Skeletal muscle tissue (tissue), 4 donors: ENCODE data around the gene LHFPL2. TPM values are rescaled to one million over a fixed set of nuclear protein-coding genes. Genes with fewer than 3 reads are reported as not detected.
"Not testable (repeated sequence)": the region's sequence is repeated elsewhere in the genome, so short reads cannot be mapped to it uniquely, and the experiment has no call there.

Source experiments
- H3K27ac ChIP-seq: one replicate; pipeline ENCODE4 v1.7.0; 2013; ENCODE audit warnings: mild to moderate bottlenecking, low read depth, low read length, inconsistent platforms
- H3K27me3 ChIP-seq, 3 donors: one replicate each; pipeline ENCODE4 v1.7.0; 2013; ENCODE audit warnings: low read length in 3 of 3; ENCODE audit not compliant: control insufficient read depth in 3 of 3, insufficient read depth in 3 of 3
- H3K36me3 ChIP-seq, 3 donors: one replicate each; pipeline ENCODE4 v1.7.0; 2013; ENCODE audit warnings: low read length in 3 of 3; ENCODE audit not compliant: control insufficient read depth in 3 of 3, insufficient read depth in 3 of 3
- H3K4me1 ChIP-seq, 3 donors: one replicate each; pipeline ENCODE4 v1.7.0; 2013; ENCODE audit warnings: low read length in 3 of 3, mild to moderate bottlenecking in 3 of 3; ENCODE audit not compliant: control insufficient read depth in 3 of 3, insufficient read depth in 3 of 3
- H3K4me3 ChIP-seq, 3 donors: one replicate each; pipeline ENCODE4 v1.7.0; 2013; ENCODE audit warnings: low read length in 3 of 3
- H3K9ac ChIP-seq, 3 donors: one replicate each; pipeline ENCODE4 v1.7.0; 2013; ENCODE audit warnings: low read length in 3 of 3, mild to moderate bottlenecking in 3 of 3, moderate library complexity in 2 of 3, low read depth in 1 of 3
- H3K9me3 ChIP-seq, 3 donors: one replicate each; pipeline ENCODE4 v1.7.0; 2013; ENCODE audit warnings: low read length in 3 of 3; ENCODE audit not compliant: control insufficient read depth in 3 of 3
- total RNA-seq: library from RNA; depleted of rRNA; stranded (reverse); fragments of >200 nt; gene quantifications from one replicate; pipeline ENCODE4 v1.2.3, GENCODE V29; 2014
- donor health status: Osteomylitis.

LHFPL2 gene
- total RNA-seq, 1 donor from 2014 or later = 54.8 TPM

DNA sequence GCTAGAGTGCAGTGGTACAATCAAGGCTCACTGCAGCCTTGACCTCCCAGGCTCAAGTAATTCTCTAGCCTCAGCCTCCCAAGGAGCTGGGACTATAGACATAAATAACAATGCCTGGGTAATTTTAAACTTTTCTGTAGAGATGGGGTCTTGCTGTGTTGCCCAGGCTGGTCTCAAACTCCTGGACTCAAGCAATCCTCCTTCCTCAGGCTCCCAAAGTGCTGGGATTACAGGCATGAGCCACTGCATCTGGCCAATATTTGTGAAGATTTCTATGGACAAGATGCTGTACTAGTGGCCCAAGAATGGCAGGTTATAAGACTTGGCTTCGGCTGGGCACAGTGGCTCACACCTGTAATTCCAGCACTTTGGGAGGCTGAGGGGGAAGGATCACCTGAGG lies 18.4 kb upstream of the LHFPL2 start:
- H3K4me3 ChIP-seq, H3K27ac ChIP-seq, H3K27me3 ChIP-seq, H3K9ac ChIP-seq, H3K9me3 ChIP-seq, H3K36me3 ChIP-seq, H3K4me1 ChIP-seq: not testable (repeated sequence)

DNA sequence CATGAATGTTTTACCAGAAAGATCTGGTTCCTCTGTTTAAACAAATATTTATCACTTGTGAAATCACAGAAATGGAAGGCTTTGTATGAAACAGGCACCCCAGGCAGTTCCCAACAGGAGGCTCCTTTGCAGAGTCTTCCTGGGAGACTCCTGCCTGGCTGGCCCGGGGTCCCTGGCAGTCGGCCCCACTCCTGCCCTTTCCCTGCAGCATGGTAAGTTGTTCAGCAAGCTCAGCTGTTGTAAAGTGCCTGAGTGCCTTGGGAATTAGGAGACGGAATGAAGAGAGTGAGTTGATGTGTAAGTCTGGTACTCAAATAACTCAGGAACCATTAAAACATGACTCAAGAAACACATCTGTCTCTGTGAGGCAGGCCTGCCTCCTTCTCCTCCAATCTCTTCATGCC lies 17.5 kb upstream of the LHFPL2 start:
- Histone ChIP-seq H3K36me3 (no peaks in the 10 kb centered on the region), H3K9me3 (no peaks in the 10 kb centered on the region), H3K27me3 (no peaks in the 10 kb centered on the region), H3K4me1 (no peaks in the 10 kb centered on the region), H3K9ac (no peak overlapping the region), H3K27ac (no peak overlapping the region), H3K4me3 (no peak overlapping the region)

DNA sequence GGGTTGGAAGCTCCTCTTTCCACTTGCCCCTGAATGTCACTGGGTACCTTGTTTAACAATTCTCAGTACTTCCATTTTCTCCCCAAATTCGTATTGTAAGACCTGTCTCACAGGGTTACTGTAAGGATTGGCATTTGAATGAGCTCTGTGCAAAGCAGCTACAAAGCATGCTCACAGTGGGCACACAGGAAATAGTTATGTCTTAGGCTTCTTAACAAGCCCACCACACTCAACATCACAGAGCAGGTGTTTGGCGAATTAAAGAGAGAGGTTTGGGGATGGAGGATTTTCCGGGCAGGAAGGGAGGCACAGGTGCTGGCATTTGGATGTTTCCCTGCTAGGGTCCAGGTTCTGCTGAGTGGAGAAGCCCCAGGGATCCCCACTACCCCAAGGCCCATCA lies 17.0 kb upstream of the LHFPL2 start:
- Histone ChIP-seq H3K9me3 (no peaks in the 10 kb centered on the region), H3K4me3 (no peak overlapping the region), H3K27ac (no peak overlapping the region), H3K9ac (no peak overlapping the region), H3K4me1 (no peaks in the 10 kb centered on the region), H3K27me3 (no peaks in the 10 kb centered on the region), H3K36me3 (no peaks in the 10 kb centered on the region)

DNA sequence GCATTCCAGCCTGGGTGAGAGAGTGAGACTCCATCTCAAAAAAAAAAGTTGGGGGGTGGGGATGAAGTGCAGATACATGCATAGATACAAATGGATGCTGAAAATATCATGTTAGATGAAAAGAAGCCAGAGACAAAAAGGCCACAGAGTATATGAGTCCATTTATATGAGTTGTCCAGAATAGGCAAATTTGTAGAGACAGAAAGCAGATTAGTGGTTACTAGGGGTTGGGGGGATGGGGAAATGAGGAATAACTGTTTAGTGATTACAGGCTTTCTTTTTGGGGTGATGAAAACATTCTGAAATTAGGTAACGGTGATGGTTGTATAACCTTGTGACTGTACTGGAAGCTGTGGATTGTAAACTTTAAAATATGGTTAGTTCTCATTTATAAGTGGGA lies 13.8 kb upstream of the LHFPL2 start:
- H3K4me1 ChIP-seq = peaks cover 0 to 4% (median 0%) of the 10 kb centered on the region in 3 donors
- H3K9me3 ChIP-seq = no peaks in the 10 kb centered on the region
- H3K4me3 ChIP-seq = no peak overlapping the region
- no peak overlapping the region for H3K9ac ChIP-seq
- H3K27ac ChIP-seq = no peak overlapping the region
- H3K36me3 ChIP-seq = no peaks in the 10 kb centered on the region
- no peaks in the 10 kb centered on the region for H3K27me3 ChIP-seq

DNA sequence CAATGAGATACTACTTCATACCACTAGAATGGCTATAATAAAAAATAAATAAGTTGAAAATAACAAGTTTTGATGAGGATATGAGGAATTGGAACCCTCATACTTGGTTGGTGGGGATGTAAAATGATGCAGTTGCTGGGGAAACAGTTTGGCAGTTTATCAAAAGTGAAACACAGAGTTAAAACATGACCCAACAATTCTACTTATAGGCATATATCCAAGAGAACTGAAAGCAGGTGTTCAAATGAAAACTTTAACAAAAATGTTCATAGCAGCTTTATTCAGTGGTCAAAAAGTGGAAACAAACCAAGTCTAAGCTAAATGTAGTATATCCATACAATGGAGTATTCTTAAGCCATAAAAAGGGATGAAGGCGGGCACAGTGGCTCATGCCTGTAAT lies 13.1 kb upstream of the LHFPL2 start:
- Histone ChIP-seq H3K4me1 (peaks cover 0 to 4% (median 0%) of the 10 kb centered on the region in 3 donors), H3K9me3 (no peaks in the 10 kb centered on the region), H3K9ac (no peak overlapping the region), H3K4me3 (no peak overlapping the region), H3K36me3 (no peaks in the 10 kb centered on the region), H3K27me3 (no peaks in the 10 kb centered on the region), H3K27ac (no peak overlapping the region)

DNA sequence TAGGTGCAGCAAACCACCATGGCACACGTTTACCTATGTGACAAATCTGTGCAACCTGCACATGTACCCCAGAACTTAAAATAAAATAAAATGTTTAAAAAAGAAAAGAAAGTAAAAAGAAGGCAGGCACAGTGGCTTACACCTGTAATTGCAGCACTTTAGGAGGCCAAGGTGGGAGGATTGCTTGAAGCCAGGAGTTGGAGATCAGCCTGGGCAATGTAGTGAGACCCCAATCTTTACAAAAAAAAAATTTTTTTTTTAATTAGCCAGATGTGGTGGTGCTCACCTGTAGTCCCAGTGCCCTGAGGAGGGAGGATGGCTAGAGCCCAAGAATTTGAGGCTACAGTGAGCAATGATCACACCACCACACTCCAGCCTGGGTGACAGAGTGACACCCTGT lies 12.5 kb upstream of the LHFPL2 start:
- Histone ChIP-seq H3K4me1 (peaks cover 0 to 4% (median 0%) of the 10 kb centered on the region in 3 donors), H3K27ac (no peak overlapping the region), H3K4me3 (no peak overlapping the region), H3K27me3 (no peaks in the 10 kb centered on the region), H3K9me3 (no peaks in the 10 kb centered on the region), H3K36me3 (no peaks in the 10 kb centered on the region), H3K9ac (no peak overlapping the region)

DNA sequence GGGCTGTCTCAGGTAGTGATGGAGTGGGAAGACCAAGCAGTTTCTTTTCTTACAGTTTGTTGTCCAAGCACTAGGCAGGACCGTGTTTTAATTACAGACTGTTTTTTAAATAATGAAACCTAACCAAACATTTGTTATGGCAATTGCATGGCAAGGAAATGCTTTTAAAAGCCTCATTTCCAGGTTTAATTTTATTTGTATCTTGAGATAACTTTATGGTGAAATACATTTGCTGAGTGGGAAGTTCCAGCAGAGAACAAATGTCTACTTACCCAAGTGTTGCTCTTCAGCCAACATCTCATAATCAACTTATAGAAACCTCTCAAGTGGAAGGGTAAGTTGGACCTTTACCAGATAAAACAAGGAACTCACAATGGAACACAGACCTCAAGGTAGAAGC lies 11.8 kb upstream of the LHFPL2 start:
- Histone ChIP-seq H3K4me1 (peaks cover 0 to 4% (median 0%) of the 10 kb centered on the region in 3 donors), H3K27me3 (no peaks in the 10 kb centered on the region), H3K9me3 (no peaks in the 10 kb centered on the region), H3K9ac (no peak overlapping the region), H3K4me3 (no peak overlapping the region), H3K27ac (no peak overlapping the region), H3K36me3 (no peaks in the 10 kb centered on the region)

DNA sequence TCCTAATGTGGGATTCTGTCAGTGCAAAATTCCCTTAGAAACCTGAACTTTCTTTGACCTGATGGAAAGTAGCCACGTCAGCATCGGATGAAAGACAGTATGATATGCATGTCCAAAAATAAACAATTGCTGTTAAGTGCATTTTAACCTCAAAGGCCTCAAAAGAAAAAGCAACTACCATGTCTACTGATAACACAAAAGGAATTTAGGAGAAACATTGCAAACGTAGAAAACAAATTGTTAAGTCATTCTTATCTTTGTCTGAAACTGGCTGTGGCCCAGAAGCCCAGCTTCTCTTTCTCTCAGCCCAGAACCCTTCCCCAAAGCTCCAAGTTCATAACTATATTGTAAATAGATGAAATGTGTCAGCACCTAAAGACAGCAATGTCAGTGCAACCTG lies 11.1 kb upstream of the LHFPL2 start:
- no peaks in the 10 kb centered on the region for H3K36me3 ChIP-seq
- peaks cover 0 to 4% (median 0%) of the 10 kb centered on the region in 3 donors for H3K4me1 ChIP-seq
- no peak overlapping the region for H3K4me3 ChIP-seq
- no peaks in the 10 kb centered on the region for H3K27me3 ChIP-seq
- H3K9me3 ChIP-seq = no peaks in the 10 kb centered on the region
- no peak overlapping the region for H3K27ac ChIP-seq
- no peak overlapping the region for H3K9ac ChIP-seq

DNA sequence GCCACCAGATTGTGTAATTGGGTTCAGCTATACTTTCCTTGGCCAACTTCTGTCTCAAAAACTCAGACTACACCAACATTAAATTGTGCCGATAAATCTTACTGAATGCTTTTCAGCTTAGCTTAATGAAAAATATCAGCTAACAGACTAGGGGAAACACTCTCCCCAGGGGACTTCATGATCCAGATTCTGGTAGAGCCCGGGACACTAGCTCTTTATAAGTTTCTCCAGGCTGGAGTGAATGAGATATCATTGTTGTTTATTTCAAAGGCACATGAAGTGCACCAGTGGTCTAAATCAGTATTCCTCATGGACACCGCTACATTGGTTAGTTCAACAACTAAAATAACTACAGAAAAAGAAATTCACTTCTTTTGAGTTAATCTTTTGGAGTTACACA lies 10.5 kb upstream of the LHFPL2 start:
- Histone ChIP-seq H3K9me3 (no peaks in the 10 kb centered on the region), H3K4me1 (peaks cover 0 to 4% (median 0%) of the 10 kb centered on the region in 3 donors), H3K9ac (no peak overlapping the region), H3K36me3 (no peaks in the 10 kb centered on the region), H3K4me3 (no peak overlapping the region), H3K27ac (no peak overlapping the region), H3K27me3 (no peaks in the 10 kb centered on the region)

DNA sequence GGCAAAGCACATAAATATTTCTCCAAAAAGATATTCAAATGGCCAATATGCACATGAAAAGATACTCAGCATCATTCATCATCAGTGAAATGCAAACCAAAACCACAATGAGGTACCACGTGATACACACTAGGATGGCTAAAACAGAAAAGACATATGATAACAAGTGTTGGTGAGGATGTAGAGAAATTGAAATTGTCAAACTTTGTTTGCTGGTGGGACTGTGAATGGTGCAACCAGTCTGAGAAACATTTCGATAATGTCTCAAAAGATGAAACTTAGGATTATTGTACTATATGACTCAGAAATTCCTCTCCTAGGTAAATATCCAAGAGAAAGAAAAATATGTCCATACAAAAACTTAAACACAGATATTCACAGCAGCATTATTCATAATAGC lies 8.6 kb upstream of the LHFPL2 start:
- Histone ChIP-seq H3K27me3 (no peaks in the 10 kb centered on the region), H3K36me3 (no peaks in the 10 kb centered on the region), H3K4me3 (no peak overlapping the region), H3K9me3 (no peaks in the 10 kb centered on the region), H3K27ac (no peak overlapping the region), H3K9ac (no peak overlapping the region), H3K4me1 (peaks cover 0 to 4% (median 0%) of the 10 kb centered on the region in 3 donors)

DNA sequence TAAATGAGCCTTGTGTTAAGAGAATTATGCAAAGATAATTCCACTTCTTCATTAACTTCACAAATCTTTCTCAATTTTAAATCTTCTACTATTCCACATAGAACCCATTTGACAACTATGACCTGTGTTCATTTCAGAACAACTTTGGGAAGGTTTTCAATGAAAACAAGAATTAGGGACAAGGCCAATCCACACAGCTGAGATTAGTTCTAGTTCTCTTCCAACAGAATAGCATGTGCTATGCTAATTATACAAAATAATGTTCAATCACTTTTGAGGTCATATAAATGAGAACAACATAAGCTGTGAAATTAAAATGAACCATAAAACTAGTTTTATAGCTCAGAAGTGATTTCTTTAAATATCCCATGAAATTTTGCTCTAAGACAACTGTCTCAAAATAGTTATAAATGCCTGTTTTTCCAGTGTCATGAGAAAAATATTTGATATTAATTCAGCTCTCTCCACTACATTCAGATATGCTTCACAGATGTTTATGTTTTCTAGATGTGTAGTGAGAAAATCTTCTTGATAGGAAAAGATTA lies 7.2 kb upstream of the LHFPL2 start:
- H3K4me1 ChIP-seq = peaks cover 0 to 4% (median 0%) of the 10 kb centered on the region in 3 donors
- no peak overlapping the region for H3K27ac ChIP-seq
- H3K36me3 ChIP-seq = no peaks in the 10 kb centered on the region
- no peak overlapping the region for H3K4me3 ChIP-seq
- H3K9ac ChIP-seq = no peak overlapping the region
- no peaks in the 10 kb centered on the region for H3K9me3 ChIP-seq
- no peaks in the 10 kb centered on the region for H3K27me3 ChIP-seq
